ENCODE results near the gene PAH.

GRCh38 chr12:102847131-102847530 is 69.9 kb downstream of the PAH start:
- TF ChIP-seq SUZ12 (IDR thresholded peaks at IDR 0.05) (no peak), L3MBTL2 (conservative IDR thresholded peaks at IDR 0.05) (no peak), ZNF384 (IDR thresholded peaks at IDR 0.05) (no peak), TARDBP (IDR thresholded peaks at IDR 0.05) (no peak), FOXM1 (IDR thresholded peaks at IDR 0.05; ENCODE audit: borderline replicate concordance) (no peak), ELF4 (IDR thresholded peaks at IDR 0.05) (no peak), SP1 (IDR thresholded peaks at IDR 0.05) (no peak), FOXK2 (IDR thresholded peaks at IDR 0.05) (no peak)

Measured in HEK293T (cell line).